ENCODE results near the gene GDF9.
"Not testable (repeated sequence)": the region's sequence is repeated elsewhere in the genome, so short reads cannot be mapped to it uniquely, and the experiment has no call there.

The GDF9 gene

DNA sequence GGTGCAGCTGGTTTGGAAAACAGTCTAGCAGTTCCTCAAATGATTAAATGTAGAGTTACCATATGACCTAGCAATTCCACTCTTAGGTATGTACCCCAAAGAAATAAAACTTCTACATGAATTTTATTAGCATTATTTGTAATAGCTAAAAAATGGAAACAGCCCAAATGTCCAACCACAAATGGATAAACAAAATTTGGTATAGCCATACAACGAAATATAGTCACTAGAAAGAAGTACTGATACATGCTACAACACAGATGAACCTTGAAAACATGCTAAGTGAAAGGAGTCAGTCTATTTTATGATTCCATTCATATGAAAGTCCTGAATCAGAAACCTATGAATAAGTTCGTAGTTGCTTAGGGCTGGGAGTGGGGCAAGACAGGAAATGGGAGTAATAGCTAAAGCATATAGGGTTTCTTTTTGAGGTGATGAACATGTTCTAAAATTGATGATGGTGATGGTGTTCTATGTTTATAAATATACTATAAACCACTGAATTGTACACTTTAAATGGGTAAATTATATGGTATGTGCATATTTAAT lies 6.3 kb downstream of the GDF9 start:
- no peaks in the 10 kb centered on the region for H3K9me3 Mint-ChIP-seq
- peaks cover 8% of the 10 kb centered on the region for H3K27me3 Mint-ChIP-seq (ENCODE audit: low read depth)
- no peaks in the 10 kb centered on the region for H3K36me3 Mint-ChIP-seq (ENCODE audit: low read depth)
- no peaks in the 10 kb centered on the region for H3K4me1 Mint-ChIP-seq (ENCODE audit: low read depth)
- no peak overlapping the region for H3K27ac Mint-ChIP-seq
- H3K4me3 Mint-ChIP-seq: no peak overlapping the region

DNA sequence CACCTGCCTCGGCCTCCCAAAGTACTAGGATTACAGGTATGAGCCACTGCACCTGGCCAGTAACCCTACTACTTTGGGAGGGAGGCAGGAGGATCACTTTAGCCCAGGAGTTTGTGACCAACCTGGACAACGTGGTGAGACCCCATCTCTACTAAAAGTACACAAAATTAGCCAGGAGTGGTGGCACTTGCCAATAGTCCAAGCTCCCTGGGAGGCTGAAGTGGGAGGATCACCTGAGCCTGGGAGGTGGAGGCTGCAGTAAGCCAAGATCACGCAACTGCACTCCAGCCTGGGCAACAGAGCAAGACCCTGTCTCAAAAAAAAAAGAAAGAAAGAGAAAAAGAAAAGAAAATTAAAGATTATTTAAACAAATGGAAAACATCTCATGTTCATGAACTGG lies 10.3 kb downstream of the GDF9 start:
- no peak overlapping the region for H3K4me3 Mint-ChIP-seq
- H3K27me3 Mint-ChIP-seq (ENCODE audit: low read depth): peaks cover 11% of the 10 kb centered on the region
- H3K36me3 Mint-ChIP-seq (ENCODE audit: low read depth): no peaks in the 10 kb centered on the region
- no peak overlapping the region for H3K27ac Mint-ChIP-seq
- no peaks in the 10 kb centered on the region for H3K9me3 Mint-ChIP-seq
- H3K4me1 Mint-ChIP-seq (ENCODE audit: low read depth): peaks cover 2% of the 10 kb centered on the region

DNA sequence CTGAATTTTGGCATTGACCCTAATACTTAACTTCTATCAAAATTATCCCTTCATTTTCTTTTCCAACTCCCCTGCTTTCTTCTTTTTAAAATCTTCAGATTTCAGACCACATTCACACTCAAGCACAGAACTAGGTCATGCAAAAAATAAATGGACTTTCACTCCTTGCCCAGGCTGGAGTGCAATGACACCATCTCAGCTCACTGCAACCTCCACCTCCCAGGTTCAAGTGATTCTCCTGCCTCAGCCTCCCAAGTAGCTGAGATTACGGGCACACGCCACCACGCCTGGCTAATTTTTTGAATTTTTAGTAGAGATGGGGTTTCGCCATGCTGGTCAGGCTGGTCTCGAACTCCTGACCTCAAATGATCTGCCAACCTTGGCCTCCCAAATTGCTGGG lies 11.3 kb downstream of the GDF9 start:
- H3K27ac Mint-ChIP-seq; H3K9me3 Mint-ChIP-seq; H3K36me3 Mint-ChIP-seq (ENCODE audit: low read depth); H3K4me3 Mint-ChIP-seq; H3K4me1 Mint-ChIP-seq (ENCODE audit: low read depth): not testable (repeated sequence)
- H3K27me3 Mint-ChIP-seq (ENCODE audit: low read depth): peaks cover 13% of the 10 kb centered on the region

DNA sequence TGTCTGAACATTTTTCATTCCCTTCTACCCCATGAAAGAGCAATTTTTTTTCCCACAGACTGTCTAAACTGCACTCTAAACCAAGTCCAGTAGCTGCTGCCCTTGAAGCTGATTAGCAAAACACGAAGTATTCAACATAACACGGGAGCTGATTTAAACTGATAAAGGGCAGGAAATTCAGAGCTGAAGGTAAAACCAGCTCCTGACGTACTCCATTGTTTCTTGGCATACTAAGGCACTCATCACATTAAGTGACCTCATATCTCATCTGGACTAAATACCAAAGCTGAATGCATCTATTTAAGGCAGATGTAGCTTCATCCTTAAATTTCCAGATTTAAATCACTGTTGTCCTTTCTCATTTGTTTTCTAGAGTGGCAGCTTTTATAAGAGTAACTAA lies 12.0 kb downstream of the GDF9 start:
- H3K36me3 Mint-ChIP-seq (ENCODE audit: low read depth): no peaks in the 10 kb centered on the region
- no peak overlapping the region for H3K4me3 Mint-ChIP-seq

DNA sequence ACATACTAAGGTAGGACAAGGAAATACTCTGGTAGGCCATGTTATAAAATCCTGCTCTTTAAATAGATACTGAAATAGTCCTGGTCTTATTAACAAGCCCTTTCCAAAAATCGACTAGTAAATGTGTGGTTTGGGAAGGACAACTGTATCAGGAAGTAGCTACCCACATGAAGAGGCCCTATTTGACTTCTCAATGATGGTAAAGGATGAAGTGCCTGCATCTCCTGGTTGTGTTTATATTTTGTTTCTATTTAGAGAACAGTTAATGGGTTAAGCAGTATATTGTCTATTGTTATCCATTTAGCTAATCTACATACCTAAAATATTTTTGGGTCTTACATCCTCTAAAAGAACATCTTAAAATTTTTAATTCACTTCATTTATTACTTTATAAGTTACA lies 12.5 kb downstream of the GDF9 start:
- no peaks in the 10 kb centered on the region for H3K36me3 Mint-ChIP-seq (ENCODE audit: low read depth)
- peaks cover 4% of the 10 kb centered on the region for H3K4me1 Mint-ChIP-seq (ENCODE audit: low read depth)
- no peak overlapping the region for H3K4me3 Mint-ChIP-seq
- H3K27me3 Mint-ChIP-seq (ENCODE audit: low read depth): peaks cover 14% of the 10 kb centered on the region
- H3K27ac Mint-ChIP-seq: no peak overlapping the region
- H3K9me3 Mint-ChIP-seq: no peaks in the 10 kb centered on the region

More for the DNA sequence above, 12.0 kb downstream of the GDF9 start:
- Mint-ChIP-seq H3K27me3 (ENCODE audit: low read depth) (peaks cover 16% of the 10 kb centered on the region), H3K9me3 (no peaks in the 10 kb centered on the region), H3K27ac (no peak overlapping the region), H3K4me1 (ENCODE audit: low read depth) (peaks cover 4% of the 10 kb centered on the region)

DNA sequence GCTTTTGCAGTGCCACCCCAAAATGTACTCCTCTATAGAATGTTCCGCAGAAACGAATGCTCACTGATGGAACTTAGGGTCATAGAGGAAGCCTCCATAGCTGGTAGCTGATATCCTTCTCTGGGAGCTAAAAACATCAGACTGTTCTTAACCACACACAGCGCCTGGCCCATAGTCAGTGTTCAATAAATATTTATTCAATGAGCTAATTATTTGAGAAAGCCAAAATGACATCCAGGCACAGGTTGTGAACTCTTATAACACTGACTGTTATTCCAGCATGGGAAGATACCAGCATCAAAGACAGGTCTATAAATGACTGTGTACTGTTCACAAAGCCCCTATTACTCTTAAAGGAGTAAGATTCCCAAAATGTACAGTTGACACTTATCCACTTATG lies 12.9 kb downstream of the GDF9 start:
- Mint-ChIP-seq H3K4me1 (ENCODE audit: low read depth) (peaks cover 4% of the 10 kb centered on the region), H3K27me3 (ENCODE audit: low read depth) (peaks cover 14% of the 10 kb centered on the region), H3K4me3 (no peak overlapping the region), H3K9me3 (no peaks in the 10 kb centered on the region), H3K36me3 (ENCODE audit: low read depth) (no peaks in the 10 kb centered on the region), H3K27ac (no peak overlapping the region)

DNA sequence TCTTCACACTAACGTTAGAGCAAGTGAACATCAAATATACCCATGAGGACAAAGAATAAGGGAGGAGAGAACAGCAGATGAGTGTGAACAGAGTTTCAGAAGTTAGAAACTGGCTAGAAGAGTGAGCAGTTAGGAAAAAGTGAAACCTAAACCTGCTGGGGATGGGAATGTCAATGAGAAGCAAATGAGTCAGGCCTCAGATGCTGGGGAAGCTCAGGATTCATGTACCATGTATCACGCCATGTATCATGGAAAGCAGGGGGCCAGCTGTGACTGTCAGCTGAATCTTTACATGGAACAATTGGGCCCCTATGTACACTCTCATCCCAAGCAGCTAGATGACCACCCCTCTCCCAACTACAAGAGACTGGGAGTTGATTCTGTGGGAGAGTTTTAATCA lies 16.2 kb downstream of the GDF9 start:
- Mint-ChIP-seq H3K36me3 (ENCODE audit: low read depth) (no peaks in the 10 kb centered on the region), H3K27ac (no peak overlapping the region), H3K9me3 (no peaks in the 10 kb centered on the region), H3K27me3 (ENCODE audit: low read depth) (peaks cover 12% of the 10 kb centered on the region), H3K4me3 (no peak overlapping the region), H3K4me1 (ENCODE audit: low read depth) (peaks cover 4% of the 10 kb centered on the region)

DNA sequence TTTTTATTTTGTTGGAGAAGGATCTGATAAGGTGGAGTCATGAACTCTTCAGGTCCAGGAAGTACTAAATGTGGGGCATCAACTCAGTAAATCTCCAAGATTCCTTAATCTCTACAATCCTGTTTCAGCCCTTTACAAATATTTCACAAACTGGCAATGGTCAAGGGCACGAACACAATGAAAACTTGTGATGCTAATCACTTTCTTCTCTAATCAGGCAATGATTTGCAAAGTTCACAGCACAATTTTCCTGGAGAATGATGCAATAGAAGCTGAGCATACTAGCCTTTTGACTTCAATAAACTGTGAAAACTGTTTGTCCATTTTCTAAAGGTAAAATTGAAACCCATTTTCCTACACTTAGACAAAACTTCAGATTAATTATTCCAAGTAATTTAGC lies 16.9 kb downstream of the GDF9 start:
- H3K4me1 Mint-ChIP-seq (ENCODE audit: low read depth): peaks cover 4% of the 10 kb centered on the region
- no peaks in the 10 kb centered on the region for H3K9me3 Mint-ChIP-seq
- H3K4me3 Mint-ChIP-seq: no peak overlapping the region
- H3K27ac Mint-ChIP-seq: no peak overlapping the region
- no peaks in the 10 kb centered on the region for H3K36me3 Mint-ChIP-seq (ENCODE audit: low read depth)
- H3K27me3 Mint-ChIP-seq (ENCODE audit: low read depth): peaks cover 11% of the 10 kb centered on the region

DNA sequence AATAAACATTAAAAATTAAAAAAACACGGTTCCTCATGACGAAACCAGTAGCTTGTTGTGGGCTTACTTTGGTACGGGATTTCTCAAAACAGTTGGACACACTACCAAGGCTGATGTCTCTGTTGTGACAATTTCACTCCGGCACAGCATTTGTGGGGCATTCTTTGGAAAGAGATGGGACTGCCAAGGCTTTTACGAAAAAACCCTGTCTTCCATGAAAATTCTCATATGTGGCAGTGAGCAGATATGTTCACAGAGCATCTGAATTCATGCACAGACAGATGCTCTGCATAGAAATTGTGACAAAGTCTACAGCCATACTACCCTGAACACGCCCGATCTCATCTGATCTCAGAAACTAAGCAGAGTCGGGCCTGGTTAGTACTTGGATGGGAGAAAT lies 18.0 kb downstream of the GDF9 start:
- H3K4me3 Mint-ChIP-seq: no peak overlapping the region
- peaks cover 9% of the 10 kb centered on the region for H3K27me3 Mint-ChIP-seq (ENCODE audit: low read depth)
- no peak overlapping the region for H3K27ac Mint-ChIP-seq
- peaks cover 2% of the 10 kb centered on the region for H3K4me1 Mint-ChIP-seq (ENCODE audit: low read depth)
- H3K36me3 Mint-ChIP-seq (ENCODE audit: low read depth): no peaks in the 10 kb centered on the region
- no peaks in the 10 kb centered on the region for H3K9me3 Mint-ChIP-seq

DNA sequence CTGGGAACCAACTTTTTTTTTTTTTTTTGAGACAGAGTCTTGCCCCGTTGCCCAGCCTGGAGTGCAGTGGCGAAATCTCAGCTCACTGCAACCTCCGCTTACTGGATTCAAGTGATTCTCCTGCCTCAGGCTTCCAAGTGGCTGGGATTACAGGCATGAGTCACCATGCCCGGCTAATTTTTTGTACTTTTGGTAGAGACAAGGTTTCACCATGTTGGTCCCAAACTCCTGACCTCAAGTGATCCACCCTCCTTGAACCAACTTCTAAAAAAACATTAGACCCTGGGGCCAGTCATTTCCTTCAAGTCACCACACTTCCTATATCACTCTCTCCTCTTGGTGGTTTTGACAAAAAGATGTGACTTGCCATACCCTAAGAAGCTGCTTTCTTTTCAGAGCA lies 25.0 kb downstream of the GDF9 start:
- Mint-ChIP-seq H3K4me3 (no peak overlapping the region), H3K36me3 (ENCODE audit: low read depth) (no peaks in the 10 kb centered on the region), H3K27ac (no peak overlapping the region), H3K4me1 (ENCODE audit: low read depth) (peaks cover 2% of the 10 kb centered on the region), H3K27me3 (ENCODE audit: low read depth) (peaks cover 4% of the 10 kb centered on the region), H3K9me3 (no peaks in the 10 kb centered on the region)

DNA sequence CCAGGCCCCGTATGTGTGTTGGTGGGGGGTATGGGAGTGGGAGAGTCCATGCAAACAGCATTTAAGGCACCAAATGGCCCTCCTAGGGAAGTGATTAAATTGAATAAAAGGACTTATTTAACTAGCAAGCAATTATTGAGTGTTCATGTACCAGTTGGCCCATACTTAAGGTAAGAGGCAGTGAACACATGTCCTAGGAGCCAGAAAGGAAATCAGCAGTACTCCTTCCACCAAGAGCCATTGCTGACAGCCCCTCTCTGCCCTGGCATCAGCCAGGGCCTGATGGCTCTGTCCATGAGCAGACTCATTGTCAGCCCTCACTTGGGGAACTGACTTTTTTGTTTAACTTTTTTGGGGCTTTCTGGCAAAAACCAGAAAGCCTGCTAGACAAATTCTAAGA lies 25.4 kb downstream of the GDF9 start:
- Mint-ChIP-seq H3K4me3 (no peak overlapping the region), H3K27ac (no peak overlapping the region), H3K27me3 (ENCODE audit: low read depth) (peaks cover 4% of the 10 kb centered on the region), H3K36me3 (ENCODE audit: low read depth) (no peaks in the 10 kb centered on the region), H3K9me3 (no peaks in the 10 kb centered on the region), H3K4me1 (ENCODE audit: low read depth) (peaks cover 2% of the 10 kb centered on the region)

DNA sequence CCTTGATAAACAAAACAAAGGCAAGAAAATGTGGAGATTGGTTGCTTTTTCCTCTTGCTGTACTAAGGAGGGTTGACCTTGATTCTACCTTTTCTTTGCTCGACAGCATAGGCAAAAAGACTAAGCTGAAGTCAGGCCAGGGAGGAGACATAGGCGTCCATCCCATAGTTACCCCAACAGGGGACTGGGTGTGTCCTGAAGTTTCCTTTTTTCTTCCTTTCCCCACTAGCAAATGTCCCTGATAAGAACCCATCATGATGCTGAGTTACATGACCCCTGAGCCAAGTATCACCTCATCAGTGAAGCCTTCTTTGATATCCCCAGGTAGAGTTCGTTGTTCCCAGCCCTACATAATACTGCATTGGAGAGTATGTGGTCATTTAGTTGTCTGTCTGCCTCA lies 26.0 kb downstream of the GDF9 start:
- Mint-ChIP-seq H3K36me3 (ENCODE audit: low read depth) (no peaks in the 10 kb centered on the region), H3K27ac (no peak overlapping the region), H3K4me3 (no peak overlapping the region), H3K9me3 (no peaks in the 10 kb centered on the region), H3K27me3 (ENCODE audit: low read depth) (peaks cover 4% of the 10 kb centered on the region), H3K4me1 (ENCODE audit: low read depth) (peaks cover 2% of the 10 kb centered on the region)

DNA sequence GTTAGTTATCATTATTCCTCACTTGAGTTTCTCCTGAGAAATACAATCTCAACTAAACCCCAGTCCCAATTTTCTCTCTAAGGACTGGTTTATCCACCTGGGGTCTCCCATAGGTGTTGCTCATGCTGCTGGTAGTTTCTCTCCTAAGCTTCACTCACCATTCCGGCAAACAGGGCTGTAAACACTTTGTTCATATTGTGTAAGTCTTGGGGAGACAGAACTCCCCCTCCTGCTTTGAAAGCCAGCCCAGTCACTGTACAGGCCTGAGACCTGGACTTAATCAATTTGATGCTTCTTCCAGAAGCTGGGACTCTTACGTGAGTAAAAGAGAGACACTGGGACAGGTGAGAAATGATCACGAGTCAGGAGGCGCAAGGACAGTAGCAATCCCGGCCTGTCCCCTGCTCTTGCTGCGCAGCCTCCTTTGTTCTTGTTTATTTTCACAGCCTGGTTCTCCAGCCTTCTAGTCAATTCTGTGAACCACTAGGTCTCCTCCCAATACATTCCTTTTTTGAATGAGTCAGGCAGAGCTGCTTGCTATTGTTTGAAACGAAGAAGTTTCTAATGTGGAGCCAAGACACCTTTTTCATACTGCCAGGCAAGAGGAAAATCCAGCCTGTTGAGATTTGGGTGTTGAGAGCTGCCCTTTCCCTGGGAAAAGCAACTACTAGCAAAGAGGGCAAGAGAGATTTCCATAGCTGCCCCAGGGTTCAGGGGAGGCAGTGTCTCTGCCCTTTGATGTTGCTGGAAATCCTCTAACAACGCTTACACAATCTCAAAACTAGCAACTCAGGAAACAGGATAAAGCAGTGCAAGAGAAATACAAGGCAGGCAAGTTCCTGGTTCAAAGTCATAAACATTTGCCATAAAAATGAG lies 26.6 kb downstream of the GDF9 start:
- peaks cover 4% of the 10 kb centered on the region for H3K27me3 Mint-ChIP-seq (ENCODE audit: low read depth)
- no peak overlapping the region for H3K4me3 Mint-ChIP-seq
- peaks cover 2% of the 10 kb centered on the region for H3K4me1 Mint-ChIP-seq (ENCODE audit: low read depth)
- H3K27ac Mint-ChIP-seq: no peak overlapping the region
- no peaks in the 10 kb centered on the region for H3K9me3 Mint-ChIP-seq
- no peaks in the 10 kb centered on the region for H3K36me3 Mint-ChIP-seq (ENCODE audit: low read depth)

DNA sequence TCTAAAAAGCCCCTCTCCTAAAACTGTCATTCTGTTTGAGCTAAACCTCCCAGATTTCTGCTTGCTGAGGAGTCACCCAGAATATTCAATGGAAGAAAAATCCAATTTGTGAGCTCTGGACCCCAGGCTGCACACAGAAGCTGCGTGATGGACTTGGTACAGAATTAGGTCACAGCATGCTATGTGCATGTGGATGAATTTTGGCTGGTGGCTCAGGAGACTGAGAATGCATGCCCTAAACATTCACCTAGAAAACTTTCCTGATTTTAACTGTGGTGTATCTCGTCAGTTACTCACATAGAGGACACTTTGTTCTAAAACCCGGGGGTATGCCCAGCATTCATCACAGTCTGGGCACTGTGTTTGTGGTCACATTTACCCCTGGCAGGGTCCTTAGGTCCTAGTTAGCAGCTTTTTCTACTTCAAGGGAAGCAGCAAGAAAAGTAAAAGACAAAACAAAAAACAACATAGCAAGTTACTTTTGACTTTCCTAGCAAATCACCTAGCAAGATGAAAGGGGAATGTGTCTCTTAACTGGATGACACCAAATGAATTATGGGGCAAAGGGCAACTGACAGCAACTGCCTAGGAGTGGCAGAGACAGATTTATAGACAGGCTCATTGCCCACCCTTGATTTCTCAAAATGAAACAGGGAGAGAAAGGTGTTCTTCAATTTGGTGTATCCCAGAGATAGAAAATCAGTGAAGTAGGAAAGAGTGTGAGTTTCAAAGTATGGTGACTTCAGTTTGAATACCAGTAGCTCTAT lies 27.6 kb downstream of the GDF9 start:
- Mint-ChIP-seq H3K4me1 (ENCODE audit: low read depth) (peaks cover 2% of the 10 kb centered on the region), H3K27ac (no peak overlapping the region), H3K4me3 (no peak overlapping the region), H3K9me3 (no peaks in the 10 kb centered on the region), H3K27me3 (ENCODE audit: low read depth) (peaks cover 6% of the 10 kb centered on the region), H3K36me3 (ENCODE audit: low read depth) (no peaks in the 10 kb centered on the region)

DNA sequence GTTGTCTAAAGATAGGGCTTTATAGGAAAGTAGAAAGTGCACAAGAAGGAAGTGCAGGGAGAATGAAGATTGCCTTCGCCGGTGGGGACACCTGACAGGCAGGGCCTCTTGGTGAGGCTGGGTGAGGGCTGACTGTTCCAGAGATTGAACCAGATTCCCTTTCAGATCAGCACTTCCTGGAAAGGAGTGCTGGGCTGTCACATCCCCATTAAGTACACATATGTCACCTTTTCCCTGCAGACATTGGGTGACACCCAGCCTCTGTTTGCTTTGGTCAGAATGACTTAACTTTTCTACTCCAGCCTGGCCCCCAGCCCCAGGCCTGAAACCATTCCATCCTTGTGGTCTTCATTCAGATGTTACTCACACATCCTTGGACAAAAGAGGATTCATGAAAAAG lies 28.4 kb downstream of the GDF9 start:
- no peak overlapping the region for H3K4me3 Mint-ChIP-seq
- no peaks in the 10 kb centered on the region for H3K9me3 Mint-ChIP-seq
- H3K4me1 Mint-ChIP-seq (ENCODE audit: low read depth): peaks cover 2% of the 10 kb centered on the region
- H3K27ac Mint-ChIP-seq: no peak overlapping the region
- no peaks in the 10 kb centered on the region for H3K36me3 Mint-ChIP-seq (ENCODE audit: low read depth)
- peaks cover 8% of the 10 kb centered on the region for H3K27me3 Mint-ChIP-seq (ENCODE audit: low read depth)

All from T-helper 1 cell treated with Interleukin-12 subunit alpha and Interleukin-12 subunit beta and Interleukin-4 antibody, amounts not matched to agents 30 μg/mL and 1 μg/mL, for 36 hours (primary cell).